HG03103 (cell line): ENCODE measurements around the gene TENM4.

Source experiments
- ATAC-seq: cut with Tn5 transposase; IDR thresholded peaks from one replicate; pipeline ENCODE4 v1.9.1; 2021; ENCODE audit warnings: low read depth; ENCODE audit not compliant: unreplicated experiment

The TENM4 gene

DNA sequence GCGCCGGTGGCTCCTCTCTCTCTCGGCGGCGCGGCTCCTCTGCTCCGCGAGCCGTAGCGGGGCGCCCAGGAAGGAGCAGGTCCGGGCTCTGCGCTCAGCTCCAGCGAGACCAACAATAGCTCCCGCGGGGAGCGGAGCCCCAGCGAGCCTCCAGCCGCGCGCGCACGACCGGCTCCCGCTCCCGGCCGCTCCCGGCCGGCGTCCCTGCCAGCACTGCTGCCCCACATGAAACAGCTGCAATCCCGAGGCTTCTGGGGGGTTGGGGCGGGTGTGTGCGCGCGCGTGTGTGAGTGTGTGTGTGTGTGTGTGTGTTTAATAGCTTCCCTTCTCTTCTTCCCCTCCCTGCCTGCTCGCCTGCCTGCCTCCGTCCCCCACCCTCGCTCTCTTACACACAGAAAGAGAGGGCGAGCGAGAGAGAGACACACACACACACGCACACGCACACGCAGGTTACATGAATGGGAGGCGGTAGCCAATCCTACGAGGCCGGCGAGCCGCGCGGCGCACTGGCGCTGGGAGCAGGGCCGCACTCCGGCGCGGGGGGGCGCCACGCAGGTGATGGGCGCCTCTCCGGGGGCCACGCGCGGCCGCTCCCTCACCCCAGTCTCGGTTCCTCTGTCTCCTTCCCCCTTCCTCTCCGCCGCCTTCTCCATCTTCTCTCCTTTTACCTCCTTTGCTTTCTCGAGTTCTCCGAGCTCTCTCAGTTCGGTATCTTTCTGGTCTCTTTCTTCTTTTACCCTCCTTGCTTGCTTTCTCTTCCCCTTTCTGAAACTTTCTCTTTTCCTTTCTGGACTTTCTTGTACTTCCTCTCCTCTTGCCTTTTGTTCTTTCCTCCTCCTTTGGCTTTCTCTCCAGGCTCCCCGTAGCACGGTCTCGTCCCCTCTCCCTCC, at the start of gene TENM4:
TENM4 (minus strand) TSS at position 460 of the 890 bp plus-strand sequence. CDS start 371,086 bp downstream, outside the sequence.
- ATAC-seq, result peak; percentile 51

DNA sequence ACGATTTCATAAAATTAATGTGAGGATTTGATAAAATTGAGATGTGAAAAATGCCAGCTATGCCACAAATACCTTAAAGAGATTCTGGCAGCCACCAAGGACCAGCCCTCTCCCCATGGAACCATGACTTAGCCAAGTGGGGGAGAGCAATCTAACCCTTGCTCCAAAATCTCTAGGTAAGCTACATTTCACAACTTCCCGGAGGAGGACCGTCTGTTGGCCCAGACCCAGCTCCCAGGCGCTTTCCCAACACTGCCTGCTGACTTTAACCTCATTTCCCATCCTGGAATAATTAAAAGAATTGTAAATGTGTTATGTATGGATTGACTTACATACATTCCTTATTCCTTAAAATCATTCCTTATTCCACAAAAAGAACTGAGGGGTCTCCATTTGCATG, 47.5 kb upstream of the TENM4 start:
- ATAC-seq, result no peak

DNA sequence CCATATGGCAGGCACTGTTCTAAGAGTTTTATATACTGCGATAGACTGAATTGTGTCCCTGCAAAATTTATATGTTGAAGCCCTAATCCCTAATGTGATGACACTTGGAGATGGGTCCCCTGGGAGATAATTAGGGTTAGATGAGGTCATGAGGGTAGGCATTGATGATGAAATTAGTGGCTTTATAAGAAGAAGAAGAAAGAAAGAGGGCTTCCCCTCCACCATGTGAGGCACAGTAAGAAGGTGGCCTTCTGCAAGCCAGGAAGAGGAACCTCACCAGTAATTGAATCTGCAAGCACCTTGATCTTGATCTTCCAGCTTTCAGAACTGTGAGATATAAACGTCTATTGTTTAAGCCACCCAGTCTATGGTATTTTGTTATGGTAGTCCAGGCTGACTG, 46.6 kb upstream of the TENM4 start:
- no peak for ATAC-seq

DNA sequence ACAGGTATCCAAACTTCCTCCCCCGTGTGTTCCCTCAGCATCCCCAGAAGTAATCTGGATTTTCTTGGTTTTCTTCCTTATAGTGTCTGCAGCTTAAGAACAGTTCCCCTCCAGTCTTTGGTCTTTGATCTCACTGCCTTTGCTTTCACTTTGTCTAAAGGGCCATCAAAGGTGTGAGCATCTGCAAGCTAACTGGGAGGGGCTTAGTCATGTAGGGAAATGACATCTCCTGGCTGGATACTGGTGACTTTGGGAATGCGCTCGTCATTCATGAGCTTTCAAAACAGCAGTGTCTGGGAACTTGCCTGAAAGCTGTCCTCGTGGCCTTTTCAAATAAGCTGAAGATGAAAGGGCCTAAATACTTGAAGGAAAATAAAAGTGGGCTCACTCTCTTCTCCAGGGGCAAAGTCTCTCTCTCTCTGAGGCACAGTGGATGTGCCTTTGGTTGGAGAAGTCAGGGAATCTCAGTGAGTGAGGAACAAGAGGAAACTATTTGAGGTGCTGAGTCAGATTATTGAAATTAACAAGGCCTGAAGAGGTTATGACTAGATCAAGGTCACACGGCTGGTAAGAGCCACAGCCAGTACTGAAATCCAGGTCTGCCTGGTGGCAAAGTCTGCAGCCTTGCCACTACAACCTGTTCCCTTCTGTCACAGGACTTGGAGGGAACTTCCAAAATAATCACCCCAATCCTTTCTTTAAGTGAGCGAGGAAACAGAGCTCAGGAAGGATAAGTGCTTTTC, 45.6 kb upstream of the TENM4 start:
- no peak for ATAC-seq

DNA sequence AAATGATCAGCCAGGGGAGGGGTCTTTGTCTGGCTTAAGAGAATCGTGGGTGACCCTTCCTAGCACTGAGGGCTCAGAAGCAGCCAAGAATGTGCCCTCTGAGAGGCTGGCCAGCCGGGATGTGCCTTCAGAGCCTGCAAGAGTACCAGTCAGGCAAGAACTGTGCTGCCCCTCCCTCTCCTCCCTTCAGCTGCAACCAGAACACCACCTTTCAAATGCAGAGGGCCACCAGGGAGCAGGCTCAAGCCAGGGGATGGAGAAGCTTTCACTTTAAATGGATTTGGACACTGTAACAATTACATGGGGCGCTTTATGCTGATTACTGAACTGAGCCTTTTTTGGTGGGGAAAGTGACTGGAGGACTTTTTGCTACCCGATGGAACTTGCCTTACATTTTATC, 44.9 kb upstream of the TENM4 start:
- no peak for ATAC-seq

DNA sequence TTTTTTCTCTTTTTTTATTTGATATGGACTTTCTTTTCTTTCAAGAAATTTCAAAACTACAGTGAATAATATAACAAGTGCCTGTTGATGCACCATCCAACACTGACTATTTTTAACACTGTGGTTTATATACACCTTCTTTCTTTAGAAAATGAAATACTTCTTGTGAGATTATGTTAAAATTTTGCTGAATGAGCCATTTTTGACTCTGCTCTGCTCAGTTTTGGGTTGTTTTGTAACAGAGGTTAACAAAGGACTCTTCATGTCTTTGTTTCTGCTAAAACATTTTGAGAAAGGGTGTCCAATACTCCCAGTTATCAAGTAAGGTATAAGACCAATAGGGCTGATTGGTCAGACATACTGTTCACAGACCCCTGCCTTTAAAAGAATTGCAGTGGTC, 44.0 kb upstream of the TENM4 start:
- no peak for ATAC-seq

DNA sequence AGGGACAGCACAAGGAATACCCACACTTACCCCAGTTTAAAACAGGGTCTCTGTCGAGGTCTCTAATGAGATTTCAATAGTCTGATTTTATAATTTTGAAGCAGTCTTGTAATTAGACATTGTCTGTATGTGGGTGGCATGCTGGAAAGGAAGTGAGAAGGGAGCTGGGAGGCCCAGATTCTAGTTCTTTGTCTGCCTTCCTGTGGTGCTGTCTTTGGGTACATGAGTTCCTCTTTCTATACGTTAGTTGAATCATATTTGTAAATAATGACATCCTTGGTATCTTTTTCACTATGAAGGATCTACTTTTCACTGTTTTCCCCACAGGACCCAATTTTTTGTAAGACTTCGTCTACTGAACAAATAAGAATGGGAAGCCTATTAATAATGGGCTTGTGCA, 42.0 kb upstream of the TENM4 start:
- peak; percentile 88 for ATAC-seq

DNA sequence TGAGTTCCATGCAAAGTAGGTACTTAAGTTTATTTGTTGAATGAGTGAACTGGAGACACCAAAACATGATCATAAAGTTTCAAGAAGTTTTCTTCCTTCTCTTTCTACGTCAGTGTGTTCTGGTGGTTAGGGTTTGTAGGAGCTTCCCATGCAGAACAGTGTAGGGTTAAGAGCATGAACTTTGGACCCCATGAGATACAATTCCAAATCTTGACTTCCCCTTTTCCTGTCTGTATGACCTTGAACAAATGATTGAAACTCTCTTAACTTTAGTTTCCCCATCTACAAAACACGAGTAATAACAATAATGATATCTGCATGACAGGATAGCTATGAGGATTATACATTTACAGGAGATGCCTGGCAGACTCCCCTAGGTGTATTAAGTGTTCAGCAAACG, 41.0 kb upstream of the TENM4 start:
- ATAC-seq, result no peak

DNA sequence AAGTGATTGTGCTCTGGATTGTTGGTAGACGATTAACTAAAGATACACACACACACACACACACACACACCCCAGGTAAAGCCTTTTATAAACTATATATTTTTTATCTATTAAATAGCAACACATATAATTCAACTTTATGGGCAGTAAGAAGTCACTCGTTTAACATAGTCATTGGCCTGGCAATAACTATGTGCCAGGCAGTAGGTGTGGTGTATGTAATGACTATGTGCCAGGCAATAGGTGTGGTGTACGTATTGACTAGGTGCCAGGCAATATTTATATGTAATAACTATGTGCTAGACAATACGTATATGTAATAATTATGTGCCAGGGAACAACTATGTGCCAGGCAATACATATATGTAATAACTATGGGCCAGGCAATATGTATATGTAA, 40.0 kb upstream of the TENM4 start:
- no peak for ATAC-seq

DNA sequence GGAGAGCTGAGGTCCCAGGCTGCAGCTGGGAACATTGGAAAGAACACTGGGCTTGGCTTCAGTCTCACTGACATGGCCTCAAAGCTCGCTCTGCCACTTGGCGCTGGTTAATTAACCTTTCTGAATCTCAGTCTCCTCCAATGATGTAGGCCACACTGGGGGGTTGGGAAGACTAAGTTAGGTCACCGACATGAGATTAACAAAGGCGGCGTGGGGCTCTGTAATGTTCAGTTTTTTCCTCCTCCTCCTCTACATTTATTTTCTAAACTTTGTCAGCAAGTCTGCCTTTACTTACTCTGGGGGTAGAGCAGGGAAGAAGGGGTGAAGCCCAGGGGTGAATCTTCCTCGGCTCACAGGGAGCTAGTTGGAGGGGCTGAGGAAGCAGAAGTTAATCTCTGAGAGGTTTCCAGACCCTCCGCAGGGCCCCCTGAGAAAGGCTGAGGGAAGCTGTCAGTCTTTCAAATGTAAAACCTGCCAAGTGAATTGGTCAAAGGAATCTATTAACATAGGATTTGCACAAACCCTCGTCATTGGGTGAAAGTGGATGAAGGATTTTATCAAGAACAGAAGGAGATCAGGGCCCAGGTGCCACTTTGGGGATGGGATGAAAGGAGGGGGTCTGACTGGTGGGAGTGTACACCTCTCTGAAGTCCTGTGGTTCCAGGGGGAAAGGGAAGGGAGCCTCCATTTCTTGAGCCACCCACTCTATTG, 32.1 kb upstream of the TENM4 start:
- ATAC-seq, result no peak

DNA sequence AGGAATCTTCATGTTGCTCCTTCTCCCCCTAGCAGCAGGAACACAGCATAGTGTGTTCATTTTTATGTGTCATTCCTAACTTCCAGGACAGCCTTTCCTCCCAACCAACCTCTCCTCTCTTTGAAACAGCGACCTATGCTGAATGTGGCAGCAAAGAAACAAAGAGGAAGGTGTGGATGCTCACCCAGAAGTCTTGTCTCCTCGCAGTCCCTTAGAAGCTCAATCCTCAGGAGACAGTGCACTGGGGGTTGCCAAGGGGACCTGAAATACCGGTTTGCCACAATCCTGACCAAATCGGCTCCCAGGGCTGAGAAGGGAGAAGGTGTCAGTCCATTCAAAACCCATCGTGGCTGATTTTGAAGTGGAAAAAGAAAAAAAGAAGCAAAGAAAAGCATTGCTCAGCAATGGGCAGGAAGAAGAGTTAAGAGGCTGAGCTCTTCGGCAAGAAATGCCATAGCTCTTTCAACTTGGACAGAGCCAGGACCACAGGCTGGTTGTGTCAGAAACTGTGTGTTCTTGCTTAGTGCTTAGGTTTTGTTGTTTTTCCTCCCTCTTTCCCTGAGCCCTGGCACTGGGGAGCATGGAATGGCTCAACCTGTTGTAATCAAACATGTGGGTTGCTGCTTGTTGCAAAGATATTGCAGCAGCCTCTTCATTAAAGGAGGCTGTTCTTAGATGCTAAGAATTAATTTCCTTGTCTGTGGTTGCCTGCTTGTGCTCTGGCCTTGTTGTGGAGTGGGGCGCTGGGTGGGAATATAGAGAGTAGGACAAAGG, 30.4 kb upstream of the TENM4 start:
- ATAC-seq, result no peak

DNA sequence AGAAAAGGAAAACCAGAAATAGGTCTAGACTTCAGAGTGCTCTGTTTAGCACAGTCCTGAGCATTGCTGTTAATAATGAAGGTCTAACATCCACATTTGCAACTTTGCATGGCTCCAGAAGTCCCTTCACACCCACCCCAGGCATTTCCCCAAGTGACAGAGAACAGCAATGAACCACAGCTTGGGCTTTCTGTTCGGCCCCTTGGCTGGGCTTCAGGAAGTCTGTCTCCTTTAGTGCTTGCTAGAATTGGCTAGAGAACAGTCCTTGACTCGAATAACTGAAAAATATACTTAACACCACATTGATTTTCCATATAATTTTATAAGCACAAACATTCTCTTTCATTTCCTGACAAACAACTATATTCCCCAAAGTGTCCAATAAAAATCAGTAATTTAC, 29.3 kb upstream of the TENM4 start:
- no peak for ATAC-seq

DNA sequence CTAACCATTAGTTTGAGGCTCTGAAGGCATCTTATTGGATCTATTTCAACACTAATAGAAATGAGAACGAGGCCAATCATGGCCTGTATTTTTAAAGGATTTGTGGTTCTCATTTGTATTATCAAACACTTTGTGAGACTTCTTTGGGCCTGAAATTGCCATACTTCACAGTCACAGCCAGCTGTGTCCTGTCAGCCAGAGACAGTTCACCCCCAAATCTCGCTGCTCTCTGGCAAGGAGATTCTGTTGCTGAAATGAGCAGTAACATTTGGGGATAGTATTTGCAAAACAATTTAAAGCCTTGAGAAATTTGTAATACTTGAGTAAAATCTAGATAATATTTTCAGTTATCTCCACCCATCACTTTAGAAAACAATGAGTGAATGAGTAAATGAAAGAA, 26.9 kb upstream of the TENM4 start:
- ATAC-seq, result no peak

DNA sequence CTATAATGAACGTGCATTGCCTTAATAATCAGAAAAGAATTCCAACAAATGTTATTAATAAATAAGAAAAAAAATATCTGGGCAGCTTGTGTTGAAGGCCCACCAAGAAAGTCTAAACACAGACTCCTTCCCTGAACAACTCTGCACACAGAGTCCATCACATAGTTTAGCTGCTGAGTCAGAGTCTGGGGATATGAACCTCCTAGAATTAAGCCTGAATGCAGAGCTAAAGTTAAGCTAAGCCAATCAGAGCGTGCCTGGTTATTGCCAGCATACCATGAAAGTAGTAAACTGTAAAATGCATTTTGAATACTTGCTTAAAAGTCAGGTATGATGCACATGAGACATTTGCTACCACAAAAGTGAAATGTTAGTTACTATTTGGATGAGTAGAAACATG, 25.6 kb upstream of the TENM4 start:
- no peak for ATAC-seq

DNA sequence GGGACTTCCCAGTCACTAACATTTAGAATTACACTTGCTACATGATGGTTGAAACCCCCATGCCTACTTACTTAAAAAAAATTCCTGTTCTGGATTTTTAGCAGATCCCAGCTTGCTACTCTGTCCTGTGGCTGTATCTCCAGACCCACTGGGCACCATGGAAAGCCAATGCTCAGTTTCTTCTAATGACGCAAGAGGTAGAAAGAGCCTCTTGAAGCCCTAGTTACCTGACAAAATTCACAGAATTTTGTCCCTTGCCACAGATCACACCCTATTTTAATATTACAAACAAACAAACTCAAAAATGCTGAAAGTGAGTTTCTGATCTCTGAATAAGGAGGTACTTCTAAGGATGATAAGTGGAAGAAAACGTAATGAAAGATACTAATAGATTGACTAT, 24.3 kb upstream of the TENM4 start:
- no peak for ATAC-seq

DNA sequence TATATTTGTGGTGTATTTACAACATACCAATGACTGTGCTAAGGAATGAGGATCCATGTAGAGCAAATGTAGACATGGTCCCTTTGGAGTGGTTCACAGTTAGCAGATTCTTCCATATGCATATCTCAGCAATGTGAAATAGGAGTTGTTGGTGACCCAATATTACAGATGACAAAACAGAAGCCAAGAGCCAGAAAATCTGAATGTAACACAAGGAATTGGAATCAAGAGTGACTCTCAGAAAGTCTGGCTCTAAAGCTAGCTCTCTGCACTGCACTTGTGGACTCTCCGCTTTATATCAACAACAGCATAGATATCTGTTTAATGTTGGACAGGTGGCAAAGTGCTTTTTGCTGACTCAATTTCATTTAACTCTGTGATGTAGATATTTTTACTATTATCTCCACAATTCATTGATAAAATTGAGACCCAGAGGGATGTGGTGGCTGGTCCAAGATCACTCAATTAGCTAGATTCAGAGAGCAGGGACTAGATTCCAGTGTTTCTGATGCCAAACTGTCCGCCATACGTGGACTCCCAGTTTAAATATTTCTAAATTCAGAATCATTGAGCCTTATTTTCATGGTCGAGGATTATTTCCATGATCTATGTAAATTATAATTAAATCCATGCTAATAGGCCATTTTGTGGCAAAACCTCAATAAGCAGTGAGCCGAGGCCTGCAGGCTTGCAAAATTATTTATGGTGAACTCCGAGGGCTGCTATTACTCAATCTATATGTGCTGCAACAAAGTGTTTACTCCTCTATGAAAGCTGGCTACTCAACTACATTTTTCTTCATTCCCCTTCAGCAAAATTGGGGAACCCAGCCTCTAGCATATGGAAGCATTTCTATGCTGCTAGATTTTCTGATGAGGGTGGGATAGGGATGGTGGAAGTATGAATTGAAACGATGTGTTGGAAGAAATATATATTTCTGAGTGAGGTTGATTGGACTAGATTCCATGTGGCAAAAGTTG, 21.1 kb upstream of the TENM4 start:
- no peak for ATAC-seq

DNA sequence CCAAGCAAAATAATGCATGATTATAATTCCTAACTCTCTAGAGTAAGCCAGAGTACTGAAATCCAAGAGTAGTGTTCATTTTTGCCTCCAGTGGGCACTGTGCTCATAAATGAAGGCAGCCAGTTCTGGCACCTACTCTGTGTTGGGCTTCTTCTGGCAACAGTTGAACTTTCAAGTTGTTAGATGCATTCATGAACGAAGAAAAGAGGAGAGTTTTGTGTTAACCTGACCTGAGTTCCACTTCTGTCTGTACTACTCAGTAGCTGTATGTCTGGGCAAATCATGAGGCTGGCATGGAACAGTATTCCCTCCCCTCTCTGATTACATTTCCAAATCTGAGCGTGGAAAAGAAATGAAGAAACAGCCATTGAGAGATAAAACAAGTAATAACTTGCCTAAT, 20.3 kb upstream of the TENM4 start:
- peak; percentile 78 for ATAC-seq

DNA sequence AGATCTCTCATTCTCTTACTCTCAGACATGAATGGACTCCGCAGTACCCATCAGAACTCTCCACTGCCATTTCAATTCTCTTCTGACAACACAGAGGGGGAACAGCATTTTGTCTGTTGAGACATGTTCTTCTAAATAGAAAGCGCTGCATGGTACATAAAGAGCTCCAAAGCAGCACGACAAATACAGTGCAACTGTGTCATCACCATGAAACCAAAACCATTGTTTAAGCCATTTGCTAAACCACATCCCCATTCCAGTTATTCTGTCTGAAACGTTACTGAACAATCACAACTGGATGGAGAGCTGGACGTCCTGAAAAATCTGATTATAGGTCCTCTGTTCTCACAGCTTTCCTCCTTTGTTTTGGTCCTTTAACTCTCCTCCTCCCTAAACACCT, 17.9 kb upstream of the TENM4 start:
- no peak for ATAC-seq

DNA sequence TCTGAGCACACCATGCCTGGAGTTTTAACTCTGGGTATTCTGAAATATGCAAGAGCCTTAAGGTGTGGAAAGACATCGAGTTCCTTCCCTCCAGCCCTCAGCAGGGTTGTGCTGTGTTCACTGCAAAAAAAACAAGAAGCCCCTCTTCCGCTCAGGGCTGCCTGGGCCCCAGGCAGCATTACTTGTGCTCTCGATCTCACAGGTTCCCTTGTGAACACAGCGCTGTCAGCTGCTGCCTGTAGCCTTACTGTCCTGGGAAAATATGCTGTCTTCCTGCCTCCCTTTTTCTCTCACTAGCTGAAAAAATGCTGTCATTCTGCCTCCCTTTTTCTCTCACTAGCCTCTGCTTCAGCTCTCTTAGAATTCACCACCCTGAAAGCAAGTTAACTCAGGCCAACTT, 15.7 kb upstream of the TENM4 start:
- ATAC-seq, result no peak
